ENCODE data around the gene CUL3.
"Not testable (repeated sequence)": the region's sequence is repeated elsewhere in the genome, so short reads cannot be mapped to it uniquely, and the experiment has no call there.

The CUL3 gene

DNA sequence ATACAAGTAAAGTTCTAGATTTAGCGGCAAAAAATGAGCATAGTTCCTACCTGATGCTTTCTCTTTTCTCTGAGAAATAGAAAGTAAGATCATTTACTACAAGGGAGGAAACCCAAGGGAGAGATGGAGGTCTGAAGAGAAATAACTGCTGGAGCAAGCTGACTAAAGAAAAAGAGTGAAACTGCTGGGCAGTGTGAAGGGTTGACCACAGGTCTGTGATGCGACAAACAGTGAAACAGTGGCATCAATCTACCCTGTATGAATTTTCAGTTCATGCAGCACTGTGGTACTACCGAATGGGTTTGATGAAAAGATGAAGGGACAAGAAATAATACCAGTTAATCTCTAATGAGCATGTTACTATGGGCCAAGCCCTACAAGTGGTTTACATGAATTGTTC, 52.2 kb downstream of the CUL3 start:
- no peak for DNase-seq

DNA sequence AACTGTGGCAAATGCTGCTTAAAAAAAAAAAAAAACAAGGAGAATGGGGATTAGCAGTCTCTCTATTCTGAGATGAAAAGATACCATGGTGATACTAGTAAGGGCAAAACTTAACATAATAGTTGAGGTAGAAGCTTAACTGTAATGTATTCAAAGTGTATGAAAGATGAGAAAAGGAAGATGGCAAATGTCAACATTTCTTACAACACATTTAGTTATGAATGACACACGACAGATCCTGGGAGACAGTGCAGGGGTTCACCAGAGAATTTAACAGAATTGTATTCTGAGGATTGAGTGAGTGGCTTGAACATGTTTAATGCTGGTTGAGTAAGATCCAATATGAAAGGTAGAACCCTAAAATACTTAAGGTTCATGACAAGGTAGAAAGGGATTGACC, 52.7 kb downstream of the CUL3 start:
- DNase-seq = no peak

DNA sequence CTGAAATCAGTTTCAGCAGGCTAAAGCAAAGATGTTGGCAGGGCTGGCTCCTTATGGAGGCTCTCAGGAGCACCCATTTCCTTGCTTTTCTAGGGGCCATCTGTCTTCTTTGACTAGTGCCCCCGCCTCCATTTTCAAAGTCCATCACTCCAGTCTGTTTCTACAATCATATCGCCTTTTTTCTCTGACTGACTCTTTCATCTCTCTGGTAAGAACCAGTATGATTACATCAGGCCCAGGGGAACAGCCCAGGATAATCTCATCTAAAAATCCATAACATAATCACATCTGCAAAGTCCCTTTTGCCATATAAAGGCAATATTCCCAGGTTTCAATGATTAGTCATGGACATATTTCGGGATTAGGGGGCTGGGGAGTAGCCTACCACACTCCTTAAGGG, 57.0 kb downstream of the CUL3 start:
- DNase-seq = no peak

DNA sequence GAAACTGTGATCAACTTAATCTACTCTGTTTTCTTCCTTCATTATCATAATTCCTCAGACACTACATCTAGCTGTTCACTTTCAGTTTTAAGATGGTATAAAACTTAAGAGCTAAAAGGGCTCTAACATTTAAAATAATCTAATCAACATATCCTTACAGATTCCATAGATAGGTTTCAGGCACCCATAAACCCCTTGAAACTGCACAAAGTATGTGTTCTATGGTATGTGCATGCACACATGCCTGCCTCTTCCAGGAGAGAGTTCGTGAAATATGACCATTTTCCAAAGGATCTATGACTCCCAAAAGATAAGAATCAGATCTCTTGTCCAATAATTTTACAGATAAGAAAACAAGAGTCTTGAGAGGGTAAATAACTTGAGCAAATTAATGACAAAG, 59.4 kb downstream of the CUL3 start:
- DNase-seq = no peak

DNA sequence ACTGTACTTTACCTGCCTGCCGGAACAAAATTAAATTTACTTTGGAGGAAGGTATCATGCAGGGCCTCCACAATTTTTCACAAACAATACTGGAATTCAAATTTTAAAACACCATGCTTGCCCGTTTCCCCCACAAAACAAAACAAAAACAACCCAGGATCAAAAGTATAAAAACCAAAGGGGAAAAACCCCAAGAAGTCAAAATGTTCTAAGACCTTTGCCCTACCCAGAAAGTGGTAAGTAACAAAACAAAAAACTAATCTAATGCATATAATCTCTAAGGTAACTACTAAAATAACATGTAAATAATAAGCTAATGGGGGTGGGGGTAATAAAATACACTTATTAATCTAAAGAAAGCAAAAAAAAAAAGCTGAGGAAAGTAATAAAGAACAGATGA, 60.5 kb downstream of the CUL3 start:
- no peak for DNase-seq

DNA sequence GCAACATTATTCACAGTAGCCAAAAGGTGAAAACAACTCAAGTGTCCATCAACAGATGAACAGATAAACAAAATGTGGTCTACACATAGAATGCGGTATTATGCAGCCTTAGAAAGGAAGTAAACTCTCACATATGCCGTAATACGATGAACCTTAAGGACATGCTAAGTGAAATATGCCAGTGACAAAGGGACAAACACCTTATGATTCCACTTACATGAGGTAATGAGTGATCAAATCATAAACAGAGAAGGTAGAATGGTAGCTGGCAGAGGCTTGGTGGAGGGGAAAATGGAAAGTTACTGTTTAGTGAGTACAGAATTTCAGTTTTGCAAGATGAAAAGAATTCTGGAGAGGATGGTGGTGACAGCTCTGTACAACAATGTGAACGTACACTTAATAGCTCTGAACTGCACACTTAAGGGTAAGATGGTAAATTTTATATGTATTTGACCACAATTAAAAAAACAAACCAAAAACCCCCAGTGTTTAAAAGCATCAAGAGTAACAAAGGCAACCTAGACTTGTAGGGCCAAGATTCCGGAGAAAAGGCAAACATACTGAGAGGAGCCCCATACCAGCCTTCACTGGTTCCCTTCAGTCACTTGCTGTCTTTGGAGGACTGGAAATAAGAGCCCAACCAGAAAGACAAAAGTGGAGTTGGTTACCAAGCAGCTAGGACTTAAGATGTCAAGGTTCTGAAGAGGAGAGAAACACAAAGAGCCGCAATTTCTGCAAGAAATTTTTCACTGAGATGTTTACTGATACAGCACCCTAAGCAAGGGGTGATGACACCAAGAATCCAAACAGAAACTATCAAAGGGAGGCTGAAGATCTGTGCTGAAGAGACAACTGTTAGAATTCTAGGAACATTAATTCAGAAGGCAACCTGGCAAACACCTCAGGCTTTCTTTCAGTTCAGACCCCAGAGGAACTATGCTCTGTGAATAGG, 61.3 kb downstream of the CUL3 start:
- DNase-seq = no peak

DNA sequence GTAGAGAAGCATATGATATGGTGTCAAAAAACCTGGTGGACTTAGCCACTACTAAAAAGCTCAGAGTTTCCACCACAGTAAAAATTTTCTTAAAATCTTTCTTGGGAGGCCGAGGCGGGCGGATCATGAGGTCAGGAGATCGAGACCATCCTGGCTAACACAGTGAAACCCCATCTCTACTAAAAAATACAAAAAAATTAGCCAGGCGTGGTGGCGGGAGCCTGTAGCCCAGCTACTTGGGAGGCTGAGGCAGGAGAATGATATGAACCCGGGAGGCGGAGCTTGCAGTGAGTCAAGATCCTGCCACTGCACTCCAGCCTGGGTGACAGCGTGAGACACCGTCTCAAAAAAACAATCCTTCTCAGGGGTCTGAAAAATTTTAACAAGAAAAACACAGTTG, 62.7 kb downstream of the CUL3 start:
- not testable (repeated sequence) for DNase-seq

DNA sequence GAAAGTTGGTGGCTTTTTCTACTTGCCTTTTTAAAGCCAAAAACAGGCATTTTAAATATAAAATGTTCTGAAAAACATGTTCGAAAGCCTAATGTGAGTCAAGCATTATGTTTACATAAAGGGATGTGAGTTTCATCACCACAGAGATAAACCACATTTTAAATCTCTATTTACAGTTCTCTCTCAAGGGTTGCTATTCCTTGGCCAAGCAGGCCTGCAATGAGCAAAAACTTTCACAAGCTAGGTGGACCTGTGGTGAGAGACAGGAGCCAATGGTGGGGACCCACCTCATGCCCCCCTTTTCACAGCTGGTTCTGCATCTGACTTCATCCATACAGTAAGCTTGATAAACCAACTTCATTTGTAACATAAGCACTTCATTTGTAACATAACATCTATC, 65.1 kb downstream of the CUL3 start:
- DNase-seq = no peak

DNA sequence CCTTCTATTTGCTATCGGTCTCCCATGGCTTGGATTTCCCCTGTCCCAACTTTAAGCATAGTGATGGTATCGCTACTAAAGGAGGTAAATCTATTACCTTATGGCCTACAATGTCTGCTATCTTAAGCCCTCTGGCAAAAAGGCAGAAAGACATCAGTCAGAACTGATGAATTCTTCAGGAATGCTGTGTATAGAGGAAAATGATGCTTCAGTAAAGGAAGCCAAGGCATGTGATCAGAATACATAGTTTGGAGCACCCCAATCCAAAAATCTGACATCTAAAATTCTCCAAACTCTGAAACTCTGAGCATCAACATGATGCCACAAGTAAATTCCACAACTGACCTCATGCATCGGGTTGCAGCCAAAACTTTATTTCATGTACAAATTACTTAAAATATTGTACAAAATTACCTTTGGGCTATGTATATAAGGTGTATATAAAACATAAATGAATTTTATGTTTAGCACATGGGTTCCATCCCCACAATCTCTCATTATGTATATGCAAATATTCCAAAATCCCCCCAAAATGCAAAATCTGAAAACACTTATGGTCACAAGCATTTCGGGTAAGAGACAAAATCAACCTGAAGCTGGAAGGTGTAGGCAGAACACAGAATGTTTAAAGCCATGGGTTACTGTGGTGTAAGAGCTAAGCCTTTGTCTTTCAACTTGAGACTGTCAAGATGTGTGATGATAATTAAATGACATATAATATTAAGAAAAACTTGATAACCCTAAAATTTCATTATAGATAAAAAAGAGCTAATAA, 66.2 kb downstream of the CUL3 start:
- DNase-seq = no peak

GRCh38 chr2:224517963-224518362, 67.2 kb downstream of the CUL3 start:
- no peak for DNase-seq

DNA sequence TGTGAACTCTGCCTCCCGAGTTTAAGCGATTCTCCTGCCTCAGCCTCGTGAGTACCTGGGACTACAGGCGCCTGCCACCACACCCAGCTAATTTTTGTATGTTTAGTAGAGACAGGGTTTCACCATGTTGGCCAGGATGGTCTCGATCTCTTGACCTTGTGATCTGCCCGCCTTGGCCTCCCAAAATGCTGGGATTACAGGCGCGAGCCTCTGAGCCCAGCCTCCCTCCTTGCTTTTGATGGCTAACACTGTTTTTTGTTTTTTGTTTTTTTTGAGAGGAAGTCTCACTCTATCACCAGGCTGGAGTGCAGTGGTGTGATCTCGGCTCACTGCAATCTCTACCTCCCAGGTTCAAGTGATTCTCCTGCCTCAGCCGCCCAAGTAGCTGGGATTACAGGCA, 68.8 kb downstream of the CUL3 start:
- DNase-seq = not testable (repeated sequence)

GRCh38 chr2:224513991-224514390, 71.2 kb downstream of the CUL3 start:
- DNase-seq = no peak

GRCh38 chr2:224507789-224508188, 77.4 kb downstream of the CUL3 start:
- DNase-seq = no peak

DNA sequence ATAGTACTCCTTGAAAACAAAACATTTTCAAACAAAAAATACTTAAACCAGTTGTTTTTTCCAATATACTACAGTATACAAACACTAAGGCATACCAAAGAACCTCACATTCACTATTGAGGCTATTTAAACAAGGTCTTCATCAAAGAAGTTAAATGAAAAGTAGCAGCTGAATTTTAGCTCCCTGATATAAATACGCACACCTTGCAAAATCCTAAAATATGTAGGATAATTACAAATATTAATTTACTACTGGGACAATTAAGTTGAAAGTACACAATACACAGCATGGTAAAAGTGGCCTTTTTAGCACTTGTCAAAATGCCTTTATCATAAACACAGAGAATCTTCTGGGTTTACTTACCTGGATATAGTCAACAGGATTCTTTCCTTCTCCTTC, 78.7 kb downstream of the CUL3 start:
- DNase-seq = no peak

GRCh38 chr2:224498991-224499390, 86.2 kb downstream of the CUL3 start:
- DNase-seq = no peak

GRCh38 chr2:224492531-224492930, 92.6 kb downstream of the CUL3 start:
- no peak for DNase-seq

- DNase-seq = not testable (repeated sequence)
Measured at GRCh38 chr2:224487940-224488339, 97.2 kb downstream of the CUL3 start.

- not testable (repeated sequence) for DNase-seq
Measured at GRCh38 chr2:224485081-224486014, 99.8 kb downstream of the CUL3 start.

GRCh38 chr2:224479826-224480225, 105.3 kb downstream of the CUL3 start:
- no peak for DNase-seq

DNA sequence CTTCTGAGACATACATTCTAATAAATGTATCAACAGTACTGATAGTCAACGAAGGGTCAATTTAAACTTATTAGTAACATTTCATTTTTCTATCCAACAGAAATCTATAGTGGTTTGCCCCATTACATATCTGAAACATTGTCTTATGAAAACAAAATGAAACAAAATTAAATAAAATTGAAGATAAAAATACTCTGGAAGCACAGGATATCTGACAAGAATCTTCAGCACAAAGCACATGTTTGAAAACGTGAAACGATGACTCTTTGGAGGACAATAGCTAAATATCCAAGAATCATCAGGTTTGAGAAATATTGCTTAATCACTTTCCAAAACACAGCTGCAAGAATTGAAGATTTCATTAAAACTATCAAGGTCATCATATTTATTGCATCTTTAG, 112.3 kb downstream of the CUL3 start:
- no peak for DNase-seq

DNA sequence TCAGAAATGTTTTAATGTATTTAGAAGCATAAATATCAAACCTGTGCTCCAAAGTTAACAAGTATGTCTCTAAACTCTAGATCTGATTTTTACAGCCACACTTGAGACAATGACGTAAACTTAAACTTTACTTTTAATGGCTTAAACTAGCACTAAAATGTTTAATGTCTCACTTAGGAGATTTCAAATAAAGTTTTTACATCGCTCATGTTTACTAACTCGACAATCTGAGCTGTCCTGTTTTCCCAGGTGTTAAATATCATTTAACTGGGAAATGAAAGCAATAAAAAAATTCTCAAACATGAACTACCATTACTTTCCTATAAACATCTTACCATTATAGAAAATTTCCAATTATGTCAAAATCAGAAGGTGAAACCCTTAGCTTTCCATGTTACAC, 113.0 kb downstream of the CUL3 start:
- DNase-seq = no peak

- no peak for DNase-seq
Measured at GRCh38 chr2:224469374-224469964, 115.7 kb downstream of the CUL3 start.

Measured in KG1 (cell line).